HG02970 (cell line): Measurements from ENCODE around the gene CDK5RAP2.

ENCODE experiments used
- ATAC-seq: cut with Tn5 transposase; IDR thresholded peaks from one replicate; pipeline ENCODE4 v1.9.1; 2021; ENCODE audit warnings: mild to moderate bottlenecking, moderate library complexity, moderate number of reproducible peaks; ENCODE audit not compliant: unreplicated experiment, low FRiP score

The CDK5RAP2 gene

GRCh38 chr9:120593250-120593954 lies 13.4 kb upstream of the CDK5RAP2 start:
- ATAC-seq: no peak

- no peak for ATAC-seq
These were observed 12.2 kb upstream of the CDK5RAP2 start for GRCh38 chr9:120592210-120592609.

- ATAC-seq: no peak
These were observed 7.4 kb upstream of the CDK5RAP2 start for GRCh38 chr9:120587328-120587727.

- no peak for ATAC-seq
These were observed 4.0 kb upstream of the CDK5RAP2 start for GRCh38 chr9:120583958-120584369.

DNA sequence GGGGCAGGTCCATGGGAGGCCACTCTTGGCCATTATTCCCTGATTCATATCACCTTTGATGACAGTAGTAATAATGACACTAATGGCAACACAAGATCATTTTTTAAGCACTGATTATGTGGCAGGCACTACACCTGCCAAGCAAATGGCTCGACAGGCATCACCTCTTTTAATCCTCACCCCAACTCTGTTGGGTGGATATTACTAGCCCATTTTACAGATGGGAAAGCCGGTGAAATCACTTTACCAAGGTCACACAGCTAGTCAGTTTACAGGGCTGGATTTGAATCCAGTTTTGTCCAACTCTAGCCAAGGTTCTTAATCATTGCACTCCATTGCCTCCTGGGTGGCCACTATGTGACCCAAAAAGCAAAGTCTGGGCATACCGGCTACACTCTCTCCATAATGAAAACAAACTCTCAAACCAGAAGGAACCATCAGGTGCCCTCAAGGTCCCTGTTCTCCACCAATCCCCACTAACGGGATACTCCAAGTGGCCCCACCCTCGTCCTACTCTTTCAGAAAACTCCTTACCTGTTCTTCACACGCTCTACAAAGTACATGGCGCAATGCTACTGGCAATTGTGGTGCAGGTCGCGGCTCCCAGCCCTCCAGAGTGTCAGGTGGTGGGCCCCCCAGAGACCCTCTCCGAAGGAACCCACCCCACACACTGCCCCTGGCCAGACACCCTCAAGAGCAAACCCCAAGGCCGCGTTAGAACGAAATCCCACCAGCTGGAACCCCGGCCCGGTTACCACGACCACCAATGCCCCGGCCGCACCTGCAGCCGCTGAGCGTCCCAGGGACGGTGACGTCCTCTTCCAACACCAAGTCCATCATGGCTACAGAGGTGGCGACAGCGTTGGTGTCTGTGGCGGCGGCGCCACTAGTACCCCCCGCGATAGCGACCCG lies 572 bp downstream of the CDK5RAP2 start:
- ATAC-seq: no peak

GRCh38 chr9:120574473-120574872 lies 5.5 kb downstream of the CDK5RAP2 start:
- ATAC-seq: no peak

- no peak for ATAC-seq
These were observed 7.5 kb downstream of the CDK5RAP2 start for GRCh38 chr9:120572472-120572871.

DNA sequence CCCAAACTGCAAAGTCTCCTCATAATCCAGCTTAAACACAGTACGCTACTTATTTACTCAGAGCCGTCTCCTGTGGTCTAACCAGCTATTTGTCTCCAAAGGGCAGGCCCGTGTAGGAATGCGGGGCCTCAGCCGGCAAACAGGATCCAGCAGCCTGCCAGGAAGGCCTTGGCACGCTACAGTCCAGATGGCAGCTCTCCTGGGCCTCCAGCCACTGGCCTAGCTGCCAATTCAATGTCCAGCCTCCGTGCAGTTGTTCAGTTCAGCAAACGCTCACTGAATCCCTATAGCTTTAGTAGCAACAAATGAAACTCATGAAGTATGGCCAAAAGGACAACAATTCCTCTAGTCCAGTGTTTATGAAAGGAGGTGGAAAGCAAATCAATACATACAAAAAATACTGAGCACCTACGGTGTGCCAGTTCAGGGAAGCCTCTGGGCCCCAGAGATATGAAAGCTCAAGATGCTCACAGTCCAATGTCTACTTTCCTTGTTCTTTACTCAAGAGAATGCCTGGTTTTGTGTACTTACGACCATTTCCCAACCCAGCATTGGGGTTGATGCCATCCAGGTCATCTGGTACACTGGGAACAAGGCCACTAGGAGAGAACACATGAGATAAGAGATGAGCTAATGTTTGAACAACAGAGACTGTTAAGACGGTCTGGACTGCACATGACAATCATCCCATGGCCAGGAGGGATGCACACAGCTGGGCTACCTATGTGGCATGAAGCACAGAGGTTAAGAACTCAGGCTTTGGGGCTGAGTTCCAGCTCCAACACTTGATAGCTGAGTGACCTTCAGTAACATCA lies 8.3 kb downstream of the CDK5RAP2 start:
- no peak for ATAC-seq

GRCh38 chr9:120570296-120570695 lies 9.7 kb downstream of the CDK5RAP2 start:
- no peak for ATAC-seq

- no peak for ATAC-seq
These were observed 10.4 kb downstream of the CDK5RAP2 start for GRCh38 chr9:120569556-120569955.

DNA sequence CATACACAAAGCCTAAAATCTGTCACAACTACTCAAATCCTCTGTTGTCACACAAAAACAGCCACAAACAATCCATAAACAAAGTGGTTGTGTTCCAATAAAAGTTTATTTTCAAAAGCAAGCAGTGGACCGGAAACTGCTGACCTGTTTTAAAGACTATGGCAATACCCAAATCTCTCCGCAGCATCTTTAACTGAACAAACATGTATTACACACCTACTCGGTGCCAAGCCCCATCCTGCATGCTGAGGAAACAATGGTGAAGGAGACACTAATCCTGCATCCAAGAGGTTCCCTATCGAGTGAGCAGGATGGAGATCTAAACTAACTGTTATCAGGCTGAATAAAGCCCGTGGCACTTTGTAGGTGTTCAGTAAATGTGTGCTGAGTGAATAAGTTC lies 11.2 kb downstream of the CDK5RAP2 start:
- ATAC-seq: no peak

DNA sequence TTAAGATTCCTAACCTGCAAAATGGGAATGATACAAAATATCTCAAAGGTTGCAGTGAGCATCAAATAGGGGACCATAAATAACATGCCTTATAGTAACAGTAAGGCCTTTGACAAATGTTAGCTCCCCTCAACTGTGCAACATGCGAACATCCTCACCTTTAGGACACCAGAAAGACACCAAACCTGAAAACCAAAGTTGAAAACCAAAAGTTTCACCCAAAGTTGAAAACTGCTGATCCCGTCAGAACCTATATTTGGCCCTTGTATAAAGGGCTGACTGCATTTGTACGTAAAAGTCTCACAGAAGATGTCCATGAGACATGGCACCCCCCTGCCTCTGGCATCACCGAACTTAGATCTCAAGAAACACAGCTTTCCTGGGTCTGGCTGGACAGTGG lies 12.1 kb downstream of the CDK5RAP2 start:
- no peak for ATAC-seq

GRCh38 chr9:120567081-120567480 lies 12.9 kb downstream of the CDK5RAP2 start:
- ATAC-seq: no peak

DNA sequence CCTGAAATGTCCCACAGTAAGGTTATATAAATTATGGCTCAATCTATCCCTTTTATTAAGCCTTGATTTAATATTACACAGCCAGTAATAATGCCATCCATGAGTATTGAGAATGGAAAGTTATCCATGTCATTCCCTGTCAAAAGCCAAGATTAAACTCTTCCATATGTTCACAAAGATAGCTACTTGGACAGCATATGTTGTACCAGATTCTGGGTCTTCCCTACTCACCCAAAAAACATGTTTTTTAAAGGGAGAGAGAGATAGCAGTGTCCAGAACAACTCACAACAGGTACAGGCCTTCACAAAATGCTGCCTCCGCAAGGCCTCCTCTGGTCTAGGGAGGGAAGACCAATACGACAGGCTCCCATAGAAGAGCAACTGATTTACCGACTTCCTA lies 15.4 kb downstream of the CDK5RAP2 start:
- ATAC-seq: no peak

- ATAC-seq: no peak
These were observed 17.0 kb downstream of the CDK5RAP2 start for GRCh38 chr9:120562861-120563443.

GRCh38 chr9:120561709-120562108 lies 18.3 kb downstream of the CDK5RAP2 start:
- ATAC-seq: no peak

GRCh38 chr9:120559546-120559945 lies 20.4 kb downstream of the CDK5RAP2 start:
- ATAC-seq: no peak

DNA sequence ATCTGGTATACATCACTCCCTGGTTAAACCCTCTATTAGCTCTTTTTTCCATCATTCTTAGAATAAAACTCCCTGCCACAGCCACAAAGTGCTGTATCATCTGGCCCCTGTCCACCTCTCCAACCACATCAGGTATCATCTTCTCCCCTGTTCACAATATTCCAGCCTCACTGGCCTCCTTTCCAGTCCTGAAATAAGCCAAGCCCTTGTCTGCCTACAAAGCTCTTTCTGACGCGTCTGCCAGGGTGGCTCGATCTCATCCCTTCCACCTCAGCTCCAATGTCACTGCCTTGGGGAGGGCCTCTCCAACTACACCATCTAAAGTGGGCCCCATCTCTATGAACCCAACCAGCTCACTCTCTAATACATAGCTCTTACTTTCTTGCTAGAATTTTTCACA lies 21.5 kb downstream of the CDK5RAP2 start:
- ATAC-seq: no peak

DNA sequence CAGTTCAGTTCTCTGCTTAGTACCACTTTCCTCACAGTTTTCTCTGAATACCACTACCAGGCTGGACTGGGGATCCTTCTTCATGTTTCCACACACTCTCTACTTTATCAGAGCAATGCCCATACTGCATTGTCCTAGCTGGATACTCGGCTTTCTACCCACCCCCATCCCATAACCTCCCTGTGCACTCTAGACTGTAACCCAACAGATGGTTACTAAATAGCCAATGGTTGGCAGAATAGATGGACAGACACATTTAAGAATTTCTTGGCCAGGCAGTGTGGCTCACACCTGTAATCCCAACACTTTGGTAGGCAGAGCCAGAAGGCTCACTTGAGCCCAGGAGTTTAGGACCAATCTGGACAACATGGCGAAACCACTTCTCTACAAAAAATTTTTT lies 22.8 kb downstream of the CDK5RAP2 start:
- ATAC-seq: no peak

- no peak for ATAC-seq
These were observed 23.2 kb downstream of the CDK5RAP2 start for GRCh38 chr9:120556775-120557174.

DNA sequence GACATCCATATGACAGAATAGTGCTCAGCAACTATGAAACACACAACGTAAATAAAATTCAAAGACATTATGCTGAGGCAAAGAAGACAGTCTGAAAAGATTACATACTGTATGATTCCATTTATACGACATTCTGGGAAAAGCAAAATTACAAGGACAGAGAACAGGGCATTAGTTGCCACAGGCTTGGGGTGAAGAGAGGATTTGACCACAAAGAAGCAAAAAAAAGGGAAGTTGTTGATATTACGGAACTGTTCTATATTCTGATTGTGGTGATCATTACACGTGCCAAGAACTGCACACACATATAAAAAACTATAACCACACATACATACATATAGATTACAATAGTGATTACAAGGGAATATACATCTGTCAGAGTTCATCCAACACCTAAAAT lies 24.1 kb downstream of the CDK5RAP2 start:
- no peak for ATAC-seq
